ENCODE results near the gene TMPRSS4.

- no peak for TF ChIP-seq CTCF (IDR thresholded peaks at IDR 0.05; ENCODE audit: low read length)
- no peak for TF ChIP-seq EZH2 (IDR thresholded peaks at IDR 0.05; ENCODE audit: borderline replicate concordance, low read length)
Observed at GRCh38 chr11:118168316-118168715, 91.4 kb downstream of the TMPRSS4 start.
